Nephron progenitor cell (in vitro differentiated cells): ENCODE measurements around the gene CCDC63.
"Not testable (repeated sequence)": the region's sequence is repeated elsewhere in the genome, so short reads cannot be mapped to it uniquely, and the experiment has no call there.

Experiments used
- DNase-seq: peaks from one replicate; pipeline ENCODE4 v3.0.0; 2021
- H3K27ac Mint-ChIP-seq: 2 replicates; pipeline ENCODE4 v1.8.0; 2021; ENCODE audit warnings: mild to moderate bottlenecking, moderate library complexity, mixed read lengths
- H3K27me3 Mint-ChIP-seq: 2 replicates; pipeline ENCODE4 v1.8.0; 2021; ENCODE audit warnings: mild to moderate bottlenecking, low read depth, mixed read lengths; ENCODE audit not compliant: poor library complexity
- H3K36me3 Mint-ChIP-seq: 2 replicates; pipeline ENCODE4 v1.8.0; 2021; ENCODE audit warnings: low read depth, mixed read lengths
- H3K4me1 Mint-ChIP-seq: 2 replicates; pipeline ENCODE4 v1.8.0; 2021; ENCODE audit warnings: mixed read lengths
- H3K4me3 Mint-ChIP-seq: 2 replicates; pipeline ENCODE4 v1.8.0; 2021; ENCODE audit warnings: mild to moderate bottlenecking, moderate library complexity, mixed read lengths
- H3K9me3 Mint-ChIP-seq: 2 replicates; pipeline ENCODE4 v1.8.0; 2021; ENCODE audit warnings: mild to moderate bottlenecking, moderate library complexity, mixed read lengths
- CTCF ChIP-seq: fragments of 200-600 bp; sonication (generic); IDR thresholded peaks from 2 replicates; pipeline ENCODE4 v1.5.0; 2021; ENCODE audit warnings: antibody characterized with exemption

CCDC63 gene

GRCh38 chr12:110850762-110851161, 4.0 kb downstream of the CCDC63 start:
- no peak for DNase-seq
- H3K4me3 Mint-ChIP-seq: no peak overlapping the region
- TF ChIP-seq CTCF: no peak
- H3K27me3 Mint-ChIP-seq: peaks cover 71% of the 10 kb centered on the region
- no peaks in the 10 kb centered on the region for H3K36me3 Mint-ChIP-seq
- H3K4me1 Mint-ChIP-seq: peaks cover 10% of the 10 kb centered on the region
- H3K27ac Mint-ChIP-seq: no peak overlapping the region
- no peaks in the 10 kb centered on the region for H3K9me3 Mint-ChIP-seq

GRCh38 chr12:110853836-110854235, 7.0 kb downstream of the CCDC63 start:
- H3K9me3 Mint-ChIP-seq: no peaks in the 10 kb centered on the region
- no peak overlapping the region for H3K27ac Mint-ChIP-seq
- no peaks in the 10 kb centered on the region for H3K36me3 Mint-ChIP-seq

GRCh38 chr12:110856542-110856941, 9.8 kb downstream of the CCDC63 start:
- peaks cover 28% of the 10 kb centered on the region for H3K4me1 Mint-ChIP-seq
- no peaks in the 10 kb centered on the region for H3K36me3 Mint-ChIP-seq
- no peak for TF ChIP-seq CTCF
- H3K4me3 Mint-ChIP-seq: no peak overlapping the region
- DNase-seq: no peak
- H3K9me3 Mint-ChIP-seq: no peaks in the 10 kb centered on the region
- no peak overlapping the region for H3K27ac Mint-ChIP-seq
- H3K27me3 Mint-ChIP-seq: peaks cover 22% of the 10 kb centered on the region

More at GRCh38 chr12:110853836-110854235, 7.0 kb downstream of the CCDC63 start:
- TF ChIP-seq CTCF: no peak
- Mint-ChIP-seq H3K27me3 (peaks cover 40% of the 10 kb centered on the region), H3K4me1 (peaks cover 11% of the 10 kb centered on the region), H3K4me3 (no peak overlapping the region)
- DNase-seq: no peak

- Mint-ChIP-seq H3K36me3 (no peaks in the 10 kb centered on the region), H3K4me3 (no peak overlapping the region), H3K27me3 (peaks cover 16% of the 10 kb centered on the region), H3K9me3 (no peaks in the 10 kb centered on the region), H3K4me1 (peaks cover 32% of the 10 kb centered on the region), H3K27ac (peak overlapping the region; percentile 29)
- no peak for TF ChIP-seq CTCF
- DNase-seq: no peak
Measured at GRCh38 chr12:110857528-110857927, 10.7 kb downstream of the CCDC63 start.

- not testable (repeated sequence) for H3K36me3 Mint-ChIP-seq, DNase-seq, H3K4me3 Mint-ChIP-seq, H3K9me3 Mint-ChIP-seq
- Mint-ChIP-seq H3K27me3 (peaks cover 14% of the 10 kb centered on the region), H3K4me1 (peaks cover 32% of the 10 kb centered on the region), H3K27ac (peak overlapping the region; percentile 29)
Measured at GRCh38 chr12:110857954-110858353, 11.2 kb downstream of the CCDC63 start.

GRCh38 chr12:110858848-110859247, 12.1 kb downstream of the CCDC63 start:
- no peak for DNase-seq
- H3K4me1 Mint-ChIP-seq: peaks cover 23% of the 10 kb centered on the region
- H3K27ac Mint-ChIP-seq: no peak overlapping the region
- peaks cover 14% of the 10 kb centered on the region for H3K27me3 Mint-ChIP-seq
- no peak for TF ChIP-seq CTCF
- H3K9me3 Mint-ChIP-seq: no peaks in the 10 kb centered on the region
- no peaks in the 10 kb centered on the region for H3K36me3 Mint-ChIP-seq
- H3K4me3 Mint-ChIP-seq: no peak overlapping the region
